ENCODE measurements around the gene PARD6B.

Gene PARD6B

DNA sequence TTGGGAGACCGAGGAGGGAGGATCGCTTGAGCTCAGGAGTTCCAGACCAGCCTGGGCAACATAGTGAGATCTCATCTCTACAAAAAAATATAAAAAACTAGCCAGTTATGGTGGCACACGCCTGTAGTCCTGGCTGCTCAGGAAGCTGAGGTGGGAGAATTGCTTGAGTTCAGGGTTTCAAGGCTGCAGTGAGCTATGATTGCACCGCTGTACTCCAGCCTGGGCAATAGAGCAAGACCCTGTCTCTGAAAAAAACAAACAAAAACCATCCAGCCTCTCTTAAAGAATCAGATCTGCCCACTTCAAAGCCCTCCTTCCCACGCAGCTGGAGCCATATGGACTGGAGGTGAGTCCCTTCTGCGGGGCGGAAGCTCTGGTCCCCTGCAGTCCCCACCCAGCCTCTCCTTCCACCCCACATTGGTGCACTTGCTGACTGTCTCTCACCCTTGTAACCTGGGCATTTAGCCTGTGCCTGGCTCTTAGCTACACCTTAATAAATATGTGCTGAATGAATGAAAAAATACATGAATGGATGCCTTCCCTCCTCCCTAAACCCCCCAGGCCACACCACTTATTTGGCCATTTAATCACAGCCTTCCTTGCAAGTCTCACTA, 7.2 kb upstream of the PARD6B start:
- no peak for DNase-seq

DNA sequence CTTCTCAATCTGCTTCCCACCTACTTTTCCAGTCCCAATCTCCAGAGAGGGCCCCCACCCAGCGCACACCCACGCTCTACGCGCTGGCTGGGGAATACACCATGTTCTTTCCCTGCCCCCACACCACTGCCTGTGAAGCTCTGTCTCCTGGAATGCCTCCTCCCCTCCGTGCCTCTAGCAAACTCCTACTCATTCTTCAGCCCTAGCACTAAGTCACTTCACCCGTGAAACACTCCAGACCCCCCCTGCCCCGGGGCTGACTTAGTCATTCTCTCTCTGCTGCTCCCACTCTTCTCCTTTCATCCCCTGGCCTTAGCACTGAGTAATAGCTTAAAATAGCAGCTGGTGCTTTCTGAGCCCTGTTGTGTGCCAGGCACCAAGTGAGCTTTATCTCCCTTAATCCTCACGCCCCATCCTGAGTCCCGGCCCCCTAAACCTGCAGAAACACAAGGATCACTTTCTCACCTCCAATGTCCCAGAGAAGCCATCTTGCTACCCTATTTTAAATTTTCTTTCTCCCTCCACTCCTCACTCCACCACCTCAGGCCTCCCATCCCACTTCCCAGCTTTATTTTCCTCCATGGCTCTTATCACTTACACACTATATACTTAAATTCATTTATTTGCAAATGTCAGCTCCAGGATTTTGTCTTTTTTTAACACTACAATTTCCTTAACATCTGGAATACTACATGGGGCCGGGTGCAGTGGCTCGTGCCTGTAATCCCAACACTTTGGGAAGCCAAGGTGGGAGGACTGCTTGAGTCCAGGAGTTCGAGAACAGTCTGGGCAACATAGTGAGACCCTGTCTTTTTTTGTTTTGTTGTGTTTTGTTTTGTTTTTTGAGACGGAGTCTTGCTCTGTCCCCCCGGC, 6.3 kb upstream of the PARD6B start:
- peak in 1 of 2 experiments; percentile 40 for DNase-seq

DNA sequence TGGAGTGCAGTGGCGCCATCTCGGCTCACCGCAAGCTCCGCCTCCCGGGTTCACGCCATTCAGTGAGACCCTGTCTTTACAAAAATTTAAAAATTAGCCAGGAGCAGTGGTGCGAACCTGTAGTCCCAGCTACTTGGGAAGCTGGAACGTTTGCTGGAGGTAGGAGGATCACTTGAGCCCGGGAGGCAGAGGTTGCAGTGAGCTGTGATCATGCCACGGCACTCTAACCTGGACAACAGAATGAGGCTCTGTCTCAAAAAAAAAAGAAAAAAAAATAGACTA, 5.7 kb upstream of the PARD6B start:
- no peak for DNase-seq

DNA sequence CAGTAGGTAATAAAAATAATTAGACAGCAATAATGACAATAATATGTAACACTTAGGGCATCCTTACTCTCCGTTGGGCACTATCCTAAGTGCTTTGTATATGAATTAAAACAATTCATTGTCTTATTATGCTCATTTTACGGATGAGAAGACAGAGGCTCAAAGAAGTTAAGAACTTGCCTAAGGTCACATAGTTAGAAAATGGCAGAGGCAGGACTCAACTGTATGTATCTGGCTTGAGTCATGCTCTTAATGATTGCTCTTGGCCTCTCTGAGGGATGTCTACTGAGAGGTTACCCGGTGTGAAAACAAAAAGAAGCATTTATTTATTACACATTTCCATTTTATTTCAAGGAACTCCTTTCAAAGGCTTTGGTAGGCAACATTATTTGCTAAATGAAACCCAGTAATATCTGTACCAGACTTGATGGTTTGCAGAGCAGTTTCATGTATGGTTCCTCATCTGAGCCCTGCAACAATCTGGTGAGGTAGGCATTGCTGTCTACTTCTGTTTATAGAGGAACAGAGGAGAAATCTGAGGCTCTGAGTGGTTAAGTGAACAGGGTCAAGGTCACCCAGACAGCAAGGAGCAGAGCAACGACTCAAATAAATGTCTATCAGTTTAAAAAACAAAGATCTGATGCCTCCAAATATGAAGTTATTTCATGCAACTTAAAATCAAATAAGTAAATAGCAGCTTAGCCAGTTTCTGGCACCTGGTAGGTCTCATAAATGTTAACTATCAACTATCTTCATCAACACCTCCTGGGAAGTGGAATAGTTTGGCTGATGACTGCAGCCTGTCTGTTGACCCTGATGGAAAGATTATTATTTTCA, 4.2 kb upstream of the PARD6B start:
- no peak for DNase-seq

DNA sequence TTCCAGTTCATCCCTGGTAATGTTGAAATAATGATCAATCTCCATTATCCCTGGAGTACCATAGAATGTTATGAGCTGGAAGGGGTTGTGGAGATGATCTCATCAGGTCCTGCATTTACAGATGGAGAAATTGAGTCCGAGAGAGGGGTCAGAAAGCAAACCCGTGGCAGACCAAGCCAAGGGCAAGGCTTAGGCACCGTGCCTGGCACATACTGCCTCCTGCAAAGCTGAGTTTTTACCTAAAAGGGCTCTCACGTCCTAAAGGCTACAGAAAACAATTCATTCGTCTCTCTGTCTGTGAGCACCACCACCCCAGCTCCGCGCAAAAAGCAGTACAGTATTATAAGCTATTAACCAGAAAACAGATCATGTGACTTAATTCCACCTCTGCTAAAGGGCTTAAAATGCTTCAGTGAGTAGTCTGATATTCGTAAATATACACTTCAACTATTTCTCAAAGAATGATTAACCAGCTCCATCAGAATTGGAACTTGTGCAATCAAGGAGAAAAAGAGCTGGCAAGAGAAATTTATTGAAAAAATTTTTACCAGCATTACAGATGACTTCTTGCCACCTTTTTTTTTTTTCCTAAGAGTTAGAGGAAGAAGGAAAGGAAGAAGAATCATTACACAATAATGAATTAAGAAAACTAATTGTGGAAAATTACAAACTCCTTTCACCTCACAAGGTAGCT, 3.4 kb upstream of the PARD6B start:
- no peak for DNase-seq

DNA sequence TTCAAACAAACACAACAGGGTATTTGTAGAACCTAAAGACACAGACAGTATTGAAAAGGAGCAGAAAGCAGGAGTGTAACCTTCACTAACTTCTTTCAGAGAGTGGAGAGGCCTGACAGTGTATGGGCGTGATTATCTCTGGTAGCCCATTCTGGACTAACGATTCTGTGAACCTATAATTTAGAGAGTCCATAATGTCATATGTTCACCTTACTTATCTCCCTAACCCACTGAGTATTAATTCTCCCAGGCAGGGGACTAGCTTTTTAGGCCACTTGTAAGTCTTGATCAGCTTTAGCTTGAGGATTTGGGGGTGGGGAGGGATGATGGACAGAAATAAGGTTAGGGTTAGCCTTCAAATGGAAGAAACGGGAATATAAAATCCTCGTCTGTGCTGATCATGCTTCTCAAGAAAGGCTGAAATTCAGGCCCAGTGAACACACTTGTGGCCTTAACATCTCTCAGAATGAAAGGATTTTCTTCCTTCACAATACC, 2.8 kb upstream of the PARD6B start:
- no peak for DNase-seq

DNA sequence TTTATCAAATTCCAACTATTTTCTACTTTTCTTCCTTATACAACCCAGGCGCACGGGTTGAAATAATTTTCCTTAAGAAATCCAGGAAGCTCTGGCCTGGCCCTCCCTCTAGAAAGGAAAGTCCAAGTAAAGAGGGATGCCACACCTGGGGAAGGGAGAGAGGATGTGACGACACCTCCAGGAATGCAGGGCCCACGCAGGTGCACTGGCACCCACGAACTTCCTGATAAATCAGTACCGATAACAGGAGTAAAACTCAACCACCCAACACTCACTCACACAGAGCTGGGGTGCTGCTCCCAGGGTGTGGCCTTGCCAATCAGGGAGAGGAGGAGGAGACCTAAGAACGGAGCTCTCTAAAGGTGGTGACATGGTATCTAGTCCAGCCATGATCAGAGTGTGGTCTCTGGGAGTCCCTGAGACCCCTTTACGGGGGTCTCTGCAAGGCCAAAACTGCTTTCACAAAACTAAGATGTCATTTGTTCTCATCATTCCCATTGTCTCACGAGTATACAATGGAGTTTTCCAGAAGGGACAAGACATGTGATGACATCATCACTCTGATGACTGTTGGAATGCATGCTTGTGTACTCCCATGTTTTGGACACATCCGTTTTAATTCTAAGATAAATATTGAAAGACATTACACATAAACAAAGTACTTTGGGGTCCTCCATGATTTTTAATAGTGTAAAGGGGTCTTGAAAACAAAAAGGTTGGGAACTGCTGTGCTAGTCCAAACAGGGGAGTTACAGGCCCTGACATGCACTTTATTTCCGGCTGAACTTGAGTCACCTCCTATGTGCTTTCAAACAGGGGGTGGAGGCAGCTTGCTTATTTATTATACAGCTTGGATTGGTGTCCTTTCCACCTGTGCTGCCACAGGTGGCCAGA, 2.2 kb upstream of the PARD6B start:
- DNase-seq, result no peak

DNA sequence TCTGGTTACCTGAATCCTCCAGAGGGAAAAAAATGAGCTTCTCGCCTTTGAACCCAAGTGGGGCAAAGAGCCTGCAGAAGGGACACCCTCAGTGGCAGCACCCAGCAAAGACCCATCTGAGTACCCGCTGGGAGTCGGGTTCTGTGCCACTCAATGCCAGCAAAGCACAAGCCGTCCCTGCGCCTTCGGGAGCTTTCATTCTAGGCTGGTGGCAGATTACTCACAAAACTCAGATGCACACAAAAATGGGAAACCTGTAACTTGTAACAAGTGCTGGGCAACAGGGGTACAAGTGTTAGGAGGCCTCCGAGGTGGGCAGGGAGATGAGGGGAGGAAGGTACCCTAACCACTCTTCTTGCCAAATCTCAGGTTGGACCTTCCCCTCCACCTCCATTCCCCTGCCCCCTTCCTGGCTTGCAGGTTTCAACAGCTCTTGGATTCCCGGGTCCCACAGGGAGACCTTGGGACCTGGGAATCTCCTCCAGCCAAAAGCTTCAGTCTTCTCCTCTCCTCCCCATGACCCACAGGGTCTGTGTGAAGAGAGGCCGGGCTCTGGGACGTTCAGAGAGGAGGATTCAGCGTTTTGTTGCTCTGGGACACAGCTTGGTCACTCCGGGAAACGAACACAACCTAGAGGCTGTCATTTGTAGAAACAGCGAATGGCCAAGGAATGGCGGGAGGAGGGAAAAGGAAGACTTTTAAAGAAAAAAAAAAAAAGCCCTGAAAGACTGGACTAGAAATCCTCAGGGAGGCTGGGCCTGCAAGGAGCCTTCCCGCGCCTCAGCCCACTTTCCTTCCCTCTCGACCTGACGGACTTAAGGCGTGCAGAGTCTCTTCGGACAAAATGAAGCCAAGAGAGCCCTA, 1.2 kb upstream of the PARD6B start:
- DNase-seq, result no peak

DNA sequence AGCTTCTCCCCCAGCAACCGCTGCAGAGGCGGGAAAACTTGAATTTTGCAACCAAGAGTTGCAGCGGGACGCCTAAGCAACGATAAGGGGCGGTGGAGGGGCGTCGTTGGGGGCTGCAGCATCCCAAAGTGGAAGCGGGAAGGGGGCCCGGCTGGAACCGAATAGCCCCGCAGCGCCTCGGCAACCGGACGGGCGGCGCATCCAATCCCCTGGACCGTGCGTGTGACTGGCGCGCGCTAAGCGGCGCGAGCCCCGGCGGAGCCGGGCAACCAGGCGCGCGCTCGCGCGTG, 670 bp upstream of the PARD6B start:
- no peak for DNase-seq

DNA sequence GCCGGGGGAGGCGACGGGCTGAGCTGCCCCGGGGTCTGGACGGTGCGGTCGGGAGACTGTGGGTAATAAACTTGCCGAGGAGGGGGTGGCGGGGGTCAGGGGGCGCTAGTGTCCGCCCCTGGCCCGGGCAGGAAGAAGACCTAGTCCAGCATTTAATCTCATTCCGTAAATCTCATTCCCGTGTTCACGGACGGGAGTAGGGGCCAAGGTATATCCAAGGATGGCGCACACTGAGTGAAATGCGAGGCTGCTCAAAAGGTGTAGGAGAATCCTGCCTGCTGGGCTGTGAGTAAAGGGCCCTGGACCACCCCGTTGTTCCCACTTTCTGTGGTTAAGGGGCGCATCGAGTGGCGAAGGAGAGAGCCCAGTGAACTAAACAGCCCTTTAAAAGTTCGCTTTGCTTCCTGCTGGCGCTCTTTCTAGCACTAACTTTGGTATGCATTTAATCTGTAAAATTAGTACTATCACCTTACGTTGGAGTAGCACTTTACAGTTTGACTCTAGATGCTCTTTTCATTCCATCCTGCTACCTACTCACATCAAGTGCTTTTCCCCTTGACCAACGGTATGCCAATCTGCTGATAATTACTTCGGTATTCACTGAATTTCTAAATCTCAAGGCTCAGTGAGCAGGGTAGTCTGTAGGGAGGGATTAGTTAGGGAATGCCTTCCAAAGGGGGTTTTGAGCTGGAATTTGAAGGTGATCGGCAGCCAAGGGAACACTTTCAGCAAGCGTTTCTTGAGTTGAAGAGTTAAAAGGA, 730 bp downstream of the PARD6B start:
- DNase-seq, result peak in 1 of 2 experiments; percentile 36

DNA sequence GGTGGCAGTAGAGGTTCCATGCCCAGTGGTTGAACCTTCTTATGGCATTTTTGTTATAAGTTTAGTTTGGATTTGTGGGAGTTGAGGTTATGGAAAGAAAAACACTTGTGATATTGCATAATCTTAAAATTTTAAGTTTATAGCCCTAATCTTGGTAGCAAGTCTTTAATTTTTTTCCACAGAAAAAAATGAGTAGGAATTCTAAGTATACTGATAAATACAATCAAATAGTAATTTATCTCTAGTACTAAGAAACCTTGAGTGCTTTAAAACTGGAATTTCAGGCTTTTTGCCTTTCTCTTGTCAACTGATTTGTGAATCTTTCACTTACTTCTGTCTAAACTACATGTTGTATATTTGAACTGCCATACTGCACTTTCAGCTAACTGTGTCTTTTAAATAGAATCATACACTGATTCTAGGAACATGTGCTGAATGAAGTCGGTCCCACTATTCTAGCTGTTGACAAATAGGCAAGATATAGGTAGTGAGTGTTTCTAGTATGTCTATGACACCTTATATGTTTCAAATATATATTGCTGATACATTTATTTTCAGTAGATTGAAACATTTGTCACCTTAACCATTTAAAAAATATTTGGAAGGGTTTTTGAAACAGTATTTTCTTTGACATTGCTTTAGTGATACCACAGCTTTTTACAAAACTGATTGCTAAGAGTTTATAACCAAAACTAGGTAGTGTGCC, 2.4 kb downstream of the PARD6B start:
- no peak for DNase-seq

DNA sequence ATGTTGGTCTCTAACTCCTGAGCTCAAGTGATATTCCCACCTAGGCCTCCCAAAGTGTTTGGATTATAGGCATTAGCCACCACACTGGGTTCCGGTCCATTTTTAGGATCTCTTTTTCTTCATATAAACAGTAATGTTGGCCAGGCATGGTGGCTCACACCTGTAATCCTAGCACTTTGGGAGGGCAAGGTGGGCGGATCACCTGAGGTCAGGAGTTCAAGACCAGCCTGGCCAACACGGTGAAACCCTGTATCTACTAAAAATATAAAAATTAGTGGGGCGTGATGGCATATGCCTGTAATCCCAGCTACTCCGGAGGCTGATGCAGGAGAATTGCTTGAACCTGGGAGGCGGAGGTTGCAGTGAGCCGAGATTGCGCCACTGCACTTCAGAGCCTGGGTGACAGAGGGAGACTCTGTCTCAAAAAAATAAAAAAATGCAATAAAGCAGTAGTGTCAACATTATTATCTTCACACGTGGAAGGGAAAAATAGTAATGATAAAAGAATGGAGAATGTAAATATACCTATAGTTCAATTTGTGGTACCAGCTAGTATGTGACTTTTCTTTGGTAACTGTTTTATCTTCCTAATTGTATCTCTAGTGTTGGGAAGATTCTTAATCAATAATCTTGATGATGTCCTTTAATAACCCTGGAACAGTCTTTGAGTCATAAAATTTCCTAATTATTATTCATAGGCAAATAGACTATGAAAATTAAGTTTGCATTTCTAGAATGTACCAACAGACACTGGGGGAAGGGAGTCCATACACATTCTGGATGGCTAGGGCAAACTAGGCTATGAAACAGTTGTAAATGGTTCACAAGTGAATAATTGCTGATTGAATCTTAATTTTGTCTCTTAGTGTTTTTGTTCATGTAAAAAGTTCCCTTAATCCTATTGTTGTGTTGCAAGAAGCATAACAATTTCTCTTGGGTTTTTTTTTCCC, 3.6 kb downstream of the PARD6B start:
- no peak for DNase-seq

DNA sequence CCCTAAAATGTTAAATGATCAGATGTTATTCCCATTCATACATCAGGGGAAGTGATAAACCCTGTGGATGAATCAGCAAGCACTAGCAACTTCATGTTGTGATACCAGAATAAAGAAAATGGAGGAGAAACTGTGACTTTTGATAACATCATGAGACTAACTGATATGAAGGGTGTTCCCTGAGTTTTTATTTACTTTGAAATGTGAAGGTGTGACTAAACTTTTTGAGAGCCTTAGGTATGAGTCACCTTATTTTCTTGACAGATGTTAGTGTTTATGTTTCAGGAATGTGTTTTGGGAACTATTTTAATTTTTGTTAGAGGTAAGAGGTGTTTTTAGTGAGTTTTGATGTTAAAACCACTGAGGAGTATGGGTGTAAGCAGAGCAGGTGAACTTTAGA, 4.4 kb downstream of the PARD6B start:
- DNase-seq, result peak in 1 of 2 experiments; percentile 80

DNA sequence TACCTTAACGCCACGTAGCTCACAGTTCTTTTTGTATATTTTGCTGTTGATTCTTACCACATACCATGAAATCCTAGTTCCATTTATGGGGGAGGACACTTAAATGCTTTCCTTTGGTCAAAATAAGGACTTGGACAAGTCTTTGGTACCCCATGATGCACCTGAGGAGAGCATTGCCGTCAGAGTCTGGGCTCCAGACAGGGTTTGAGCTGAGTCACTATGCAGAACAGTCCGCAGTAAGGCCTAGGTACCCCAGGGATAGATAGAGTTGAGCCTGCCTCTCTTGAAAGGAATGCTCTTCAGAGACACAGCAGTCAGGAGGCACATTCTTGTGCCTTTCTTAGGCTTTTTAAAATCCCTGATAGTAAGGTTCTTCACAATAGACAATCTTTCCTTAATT, 6.0 kb downstream of the PARD6B start:
- DNase-seq, result no peak

DNA sequence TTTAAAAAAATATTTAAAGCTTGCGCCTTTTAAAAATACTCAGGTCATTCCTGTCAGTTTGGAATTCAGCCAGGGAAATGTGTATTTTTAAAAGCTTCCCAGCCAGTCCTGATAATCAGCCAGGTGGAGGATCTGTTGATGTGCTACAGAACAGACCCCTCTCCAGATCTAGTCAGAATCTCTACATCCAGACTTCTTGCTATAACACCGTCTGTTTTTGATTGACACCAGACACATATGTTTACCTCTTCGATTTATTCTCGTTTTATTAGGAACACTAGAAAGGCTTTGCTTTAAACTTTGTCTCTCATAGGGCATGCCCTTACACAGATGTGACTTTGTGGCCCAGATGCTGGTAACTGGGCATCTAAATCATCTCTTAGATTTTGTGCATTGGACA, 11.7 kb downstream of the PARD6B start:
- no peak for DNase-seq

DNA sequence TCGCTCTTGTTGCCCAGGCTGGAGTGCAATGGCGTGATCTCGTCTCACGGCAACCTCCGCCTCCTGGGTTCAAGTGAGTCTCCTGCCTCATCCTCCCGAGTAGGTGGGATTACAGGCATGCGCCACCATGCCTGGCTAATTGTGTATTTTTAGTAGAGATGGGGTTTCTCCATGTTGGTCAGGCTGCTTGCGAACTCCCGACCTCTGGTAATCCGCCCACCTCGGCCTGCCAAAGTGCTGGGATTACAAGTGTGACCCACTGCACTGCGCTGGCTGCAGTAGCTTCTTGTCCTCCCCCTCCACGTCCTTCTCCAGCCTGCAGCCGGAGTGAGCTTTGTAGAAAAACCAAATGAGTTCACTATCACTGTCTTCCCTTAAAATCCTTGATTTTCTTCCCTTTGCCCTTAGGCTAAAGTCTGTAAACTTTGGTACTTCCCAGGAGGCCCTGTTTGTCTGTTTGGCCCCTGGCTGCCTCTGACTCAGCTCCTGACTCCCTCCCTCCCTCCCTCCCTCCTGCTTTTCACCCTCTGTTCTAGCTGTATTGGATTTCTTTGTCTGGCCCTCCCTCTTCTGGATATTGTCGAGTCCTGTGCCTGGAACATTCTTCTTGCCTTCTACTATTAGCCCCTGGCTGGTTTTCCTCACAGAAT, 12.9 kb downstream of the PARD6B start:
- peak; percentile 26 to 82 for DNase-seq

DNA sequence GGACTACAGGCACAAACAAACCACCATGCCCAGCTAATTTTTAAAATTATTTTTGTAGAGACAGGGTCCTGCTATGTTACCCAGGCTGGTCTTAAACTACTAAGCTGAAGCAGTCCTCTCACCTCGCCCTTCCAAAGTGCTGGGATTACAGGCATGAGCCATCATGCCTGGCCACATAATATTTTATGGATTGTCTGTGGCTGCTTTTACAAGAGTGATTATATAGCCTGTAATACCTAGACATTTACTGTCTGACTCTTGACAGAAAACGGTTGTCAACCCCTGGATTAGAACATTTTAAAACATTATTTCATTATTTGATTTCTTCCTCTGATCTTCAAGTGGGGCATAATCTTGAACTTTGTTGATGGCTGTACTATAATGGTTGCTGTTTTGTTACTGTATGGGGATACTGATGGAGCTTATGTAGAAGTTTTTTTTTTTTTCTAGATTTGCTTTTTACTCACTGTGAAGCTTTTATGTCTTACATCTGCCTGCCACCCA, 14.3 kb downstream of the PARD6B start:
- no peak for DNase-seq

Measured in SW 1271 (cell line).